GM23338 (cell line): ENCODE measurements around the gene SAMD13. TPM values are rescaled to one million over a fixed set of nuclear protein-coding genes. Genes with fewer than 3 reads are reported as not detected.

ENCODE experiments used
- ATAC-seq: fragments of 200-7000 bp; cut with Tn5 transposase; 3 replicates; pipeline ENCODE4 v1.9.1; 2020
- DNase-seq: peaks from one replicate; pipeline ENCODE4 v3.0.0-alpha.2; 2015; ENCODE audit warnings: low spot score
- H2AFZ ChIP-seq: fragments of 200-600 bp; sonication (generic); 2 replicates; pipeline ENCODE4 v1.8.0; 2016; ENCODE audit warnings: antibody characterized with exemption, mild to moderate bottlenecking, moderate library complexity
- H3F3A ChIP-seq: fragments of 200-600 bp; sonication (generic); replicated peaks from 2 replicates; pipeline ENCODE4 v1.8.0; 2017; ENCODE audit warnings: antibody characterized with exemption, mixed run types, low read depth
- H3K27ac ChIP-seq: fragments of 200-600 bp; sonication (generic); 2 replicates; pipeline ENCODE4 v1.6.1; 2016; ENCODE audit warnings: low read depth
- H3K27me3 ChIP-seq: fragments of 200-600 bp; sonication (generic); 2 replicates; pipeline ENCODE4 v1.8.0; 2016; ENCODE audit warnings: mild to moderate bottlenecking, mixed run types, moderate library complexity; ENCODE audit not compliant: insufficient read depth
- H3K36me3 ChIP-seq: fragments of 200-600 bp; sonication (generic); 2 replicates; pipeline ENCODE4 v1.8.0; 2016; ENCODE audit warnings: mild to moderate bottlenecking; ENCODE audit not compliant: insufficient read depth
- H3K4me1 ChIP-seq: fragments of 200-600 bp; sonication (generic); 2 replicates; pipeline ENCODE4 v1.8.0; 2016; ENCODE audit warnings: mild to moderate bottlenecking, moderate library complexity; ENCODE audit not compliant: insufficient read depth
- H3K4me2 ChIP-seq: fragments of 200-600 bp; sonication (generic); 2 replicates; pipeline ENCODE4 v1.7.1; 2017; ENCODE audit warnings: mixed run types
- H3K4me3 ChIP-seq: fragments of 200-600 bp; sonication (generic); 2 replicates; pipeline ENCODE4 v1.6.1; 2016; ENCODE audit warnings: mixed run types
- H3K79me2 ChIP-seq: fragments of 200-600 bp; sonication (generic); replicated peaks from 2 replicates; pipeline ENCODE4 v1.8.0; 2017; ENCODE audit warnings: mild to moderate bottlenecking; ENCODE audit not compliant: insufficient read depth
- H3K9me2 ChIP-seq: fragments of 200-600 bp; sonication (generic); 2 replicates; pipeline ENCODE4 v1.8.0; 2017; ENCODE audit not compliant: insufficient read depth
- H4K20me1 ChIP-seq: fragments of 200-600 bp; sonication (generic); replicated peaks from 2 replicates; pipeline ENCODE4 v1.8.0; 2017; ENCODE audit warnings: mild to moderate bottlenecking; ENCODE audit not compliant: insufficient read depth
- H3K27ac Mint-ChIP-seq: 2 replicates; pipeline ENCODE4 v1.8.0; 2020; ENCODE audit warnings: inconsistent platforms, mild to moderate bottlenecking, moderate library complexity, mixed read lengths
- H3K27me3 Mint-ChIP-seq: 3 replicates; pipeline ENCODE4 v1.8.0; 2022; ENCODE audit warnings: low read depth, mild to moderate bottlenecking, moderate library complexity, mixed read lengths, inconsistent platforms; ENCODE audit not compliant: insufficient read depth, poor library complexity
- H3K36me3 Mint-ChIP-seq: 3 replicates; pipeline ENCODE4 v1.8.0; 2021; ENCODE audit warnings: low read depth, mild to moderate bottlenecking, inconsistent platforms, moderate library complexity, mixed read lengths
- H3K4me1 Mint-ChIP-seq: 3 replicates; pipeline ENCODE4 v1.8.0; 2020; ENCODE audit warnings: mild to moderate bottlenecking, inconsistent platforms, mixed read lengths
- H3K4me3 Mint-ChIP-seq: 3 replicates; pipeline ENCODE4 v1.8.0; 2021; ENCODE audit warnings: moderate library complexity, mild to moderate bottlenecking, inconsistent platforms, mixed read lengths
- H3K9me3 Mint-ChIP-seq: 3 replicates; pipeline ENCODE4 v1.8.0; 2020; ENCODE audit warnings: moderate library complexity, mild to moderate bottlenecking, inconsistent platforms, mixed read lengths
- CREB1 ChIP-seq: fragments of 250-450 bp; sonication (Bioruptor Pico); IDR thresholded peaks from 2 replicates; pipeline ENCODE4 v1.5.0; 2020; ENCODE audit warnings: low read depth, mild to moderate bottlenecking, moderate library complexity
- CTCF ChIP-seq, 2 experiments: fragments of 200-600 bp in 1 of 2; sonication (generic) in 1 of 2; conservative IDR thresholded peaks; 2 replicates each; pipeline versions ENCODE4 v1.5.1 to v1.6.1; 2016 to 2017; ENCODE audit warnings: antibody characterized with exemption in 2 of 2, low read depth in 2 of 2, mild to moderate bottlenecking in 2 of 2, moderate library complexity in 1 of 2
- ETS1 ChIP-seq: IDR thresholded peaks from 2 replicates; pipeline ENCODE4 v1.6.1; 2016; ENCODE audit warnings: antibody characterized with exemption
- EZH2 ChIP-seq: fragments of 200-600 bp; sonication (generic); IDR thresholded peaks from one replicate; pipeline ENCODE4 v1.8.0; 2017; ENCODE audit warnings: antibody characterized with exemption, mild to moderate bottlenecking, low read depth; ENCODE audit not compliant: unreplicated experiment
- EZH2phosphoT487 ChIP-seq: fragments of 200-600 bp; sonication (generic); IDR thresholded peaks from one replicate; pipeline ENCODE4 v1.8.1; 2018; ENCODE audit warnings: antibody characterized with exemption; ENCODE audit not compliant: unreplicated experiment
- JUNB ChIP-seq: IDR thresholded peaks from one replicate; pipeline ENCODE4 v1.6.1; 2016; ENCODE audit warnings: antibody characterized with exemption; ENCODE audit not compliant: unreplicated experiment
- NANOG ChIP-seq: IDR thresholded peaks from 2 replicates; pipeline ENCODE4 v1.6.1; 2016; ENCODE audit warnings: antibody characterized with exemption, borderline replicate concordance
- POLR2AphosphoS5 ChIP-seq: IDR thresholded peaks from 2 replicates; pipeline ENCODE4 v1.6.1; 2016; ENCODE audit warnings: antibody characterized with exemption, low read depth
- REST ChIP-seq: IDR thresholded peaks from one replicate; pipeline ENCODE4 v1.6.1; 2018; ENCODE audit warnings: antibody characterized with exemption; ENCODE audit not compliant: unreplicated experiment
- STAT1 ChIP-seq: IDR thresholded peaks from one replicate; pipeline ENCODE4 v1.6.1; 2016; ENCODE audit warnings: antibody characterized with exemption; ENCODE audit not compliant: unreplicated experiment
- ZNF114 ChIP-seq: fragments of 250-450 bp; sonication (Bioruptor Pico); IDR thresholded peaks from 2 replicates; pipeline ENCODE4 v1.5.0; 2020; ENCODE audit warnings: mild to moderate bottlenecking, moderate library complexity
- ZNF331 ChIP-seq: fragments of 250-450 bp; sonication (Bioruptor Pico); IDR thresholded peaks from 2 replicates; pipeline ENCODE4 v1.5.0; 2020; ENCODE audit warnings: low read depth, mild to moderate bottlenecking, moderate library complexity
- polyA plus RNA-seq: library from polyadenylated mRNA; unstranded; fragments of >200 nt; fragmentation: Nextera tagmentation; extraction: Ambion mirVana; gene quantifications from 2 replicates; pipeline ENCODE4 v1.2.1, GENCODE V29; 2016
- total RNA-seq: library from RNA; depleted of rRNA; stranded (reverse); fragments of >200 nt; shearing (Covaris generic); gene quantifications from 2 replicates; pipeline ENCODE4 v1.2.3, GENCODE V29; 2014
- TF ChIP-seq, protein P1 (sequence below): fragments of 250-450 bp; sonication (Bioruptor Pico); IDR thresholded peaks from 2 replicates; pipeline ENCODE4 v1.5.0; 2020; ENCODE audit warnings: mild to moderate bottlenecking, moderate library complexity

Gene SAMD13
- total and polyA plus RNA-seq, 2 experiments from 2014 or later: 2.5 to 3.6 TPM

DNA sequence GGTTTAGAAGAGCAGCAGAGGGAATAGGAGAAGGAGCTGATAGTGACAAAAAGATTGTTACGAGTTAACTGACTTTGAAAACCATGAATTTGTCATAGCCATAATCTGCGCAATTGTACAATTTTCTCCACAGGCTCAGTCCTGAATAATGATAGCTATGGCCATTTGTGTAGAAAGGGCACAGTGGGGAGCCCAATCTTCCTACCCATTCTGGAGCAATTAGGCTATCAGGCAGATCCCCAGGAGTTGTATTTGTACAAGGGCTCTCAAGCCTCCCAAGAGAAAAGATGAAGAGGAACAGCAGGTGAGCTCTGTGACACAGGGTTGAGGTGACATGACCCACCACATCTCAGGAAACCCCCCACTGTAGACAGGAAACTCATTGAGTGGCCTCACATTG is 42.1 kb upstream of the SAMD13 start:
- Histone ChIP-seq H3K27ac (no peak overlapping the region), H3K4me1 (peaks cover 3% of the 10 kb centered on the region; the same call in 1 of the 2 replicates), H3K79me2 (no peaks in the 10 kb centered on the region), H4K20me1 (no peaks in the 10 kb centered on the region; the same call in 1 of the 2 replicates), H3K4me3 (no peak overlapping the region), H3F3A (no peaks in the 10 kb centered on the region), H3K36me3 (no peaks in the 10 kb centered on the region), H2AFZ (no peak overlapping the region), H3K27me3 (no peaks in the 10 kb centered on the region), H3K4me2 (no peak overlapping the region), H3K9me2 (peaks cover 8% of the 10 kb centered on the region)
- TF ChIP-seq ZNF331 (CRISPR knock-in tag) (no peak), POLR2AphosphoS5 (no peak), ZNF114 (CRISPR knock-in tag) (no peak), NANOG (no peak), CTCF (conservative IDR thresholded peaks at IDR 0.05; ENCODE audit: low read depth in 2 of 2) (no peak), JUNB (no peak), EZH2phosphoT487 (no peak), STAT1 (no peak), ETS1 (no peak), REST (no peak), EZH2 (no peak), CREB1 (no peak)
- TF ChIP-seq, protein P1, sequence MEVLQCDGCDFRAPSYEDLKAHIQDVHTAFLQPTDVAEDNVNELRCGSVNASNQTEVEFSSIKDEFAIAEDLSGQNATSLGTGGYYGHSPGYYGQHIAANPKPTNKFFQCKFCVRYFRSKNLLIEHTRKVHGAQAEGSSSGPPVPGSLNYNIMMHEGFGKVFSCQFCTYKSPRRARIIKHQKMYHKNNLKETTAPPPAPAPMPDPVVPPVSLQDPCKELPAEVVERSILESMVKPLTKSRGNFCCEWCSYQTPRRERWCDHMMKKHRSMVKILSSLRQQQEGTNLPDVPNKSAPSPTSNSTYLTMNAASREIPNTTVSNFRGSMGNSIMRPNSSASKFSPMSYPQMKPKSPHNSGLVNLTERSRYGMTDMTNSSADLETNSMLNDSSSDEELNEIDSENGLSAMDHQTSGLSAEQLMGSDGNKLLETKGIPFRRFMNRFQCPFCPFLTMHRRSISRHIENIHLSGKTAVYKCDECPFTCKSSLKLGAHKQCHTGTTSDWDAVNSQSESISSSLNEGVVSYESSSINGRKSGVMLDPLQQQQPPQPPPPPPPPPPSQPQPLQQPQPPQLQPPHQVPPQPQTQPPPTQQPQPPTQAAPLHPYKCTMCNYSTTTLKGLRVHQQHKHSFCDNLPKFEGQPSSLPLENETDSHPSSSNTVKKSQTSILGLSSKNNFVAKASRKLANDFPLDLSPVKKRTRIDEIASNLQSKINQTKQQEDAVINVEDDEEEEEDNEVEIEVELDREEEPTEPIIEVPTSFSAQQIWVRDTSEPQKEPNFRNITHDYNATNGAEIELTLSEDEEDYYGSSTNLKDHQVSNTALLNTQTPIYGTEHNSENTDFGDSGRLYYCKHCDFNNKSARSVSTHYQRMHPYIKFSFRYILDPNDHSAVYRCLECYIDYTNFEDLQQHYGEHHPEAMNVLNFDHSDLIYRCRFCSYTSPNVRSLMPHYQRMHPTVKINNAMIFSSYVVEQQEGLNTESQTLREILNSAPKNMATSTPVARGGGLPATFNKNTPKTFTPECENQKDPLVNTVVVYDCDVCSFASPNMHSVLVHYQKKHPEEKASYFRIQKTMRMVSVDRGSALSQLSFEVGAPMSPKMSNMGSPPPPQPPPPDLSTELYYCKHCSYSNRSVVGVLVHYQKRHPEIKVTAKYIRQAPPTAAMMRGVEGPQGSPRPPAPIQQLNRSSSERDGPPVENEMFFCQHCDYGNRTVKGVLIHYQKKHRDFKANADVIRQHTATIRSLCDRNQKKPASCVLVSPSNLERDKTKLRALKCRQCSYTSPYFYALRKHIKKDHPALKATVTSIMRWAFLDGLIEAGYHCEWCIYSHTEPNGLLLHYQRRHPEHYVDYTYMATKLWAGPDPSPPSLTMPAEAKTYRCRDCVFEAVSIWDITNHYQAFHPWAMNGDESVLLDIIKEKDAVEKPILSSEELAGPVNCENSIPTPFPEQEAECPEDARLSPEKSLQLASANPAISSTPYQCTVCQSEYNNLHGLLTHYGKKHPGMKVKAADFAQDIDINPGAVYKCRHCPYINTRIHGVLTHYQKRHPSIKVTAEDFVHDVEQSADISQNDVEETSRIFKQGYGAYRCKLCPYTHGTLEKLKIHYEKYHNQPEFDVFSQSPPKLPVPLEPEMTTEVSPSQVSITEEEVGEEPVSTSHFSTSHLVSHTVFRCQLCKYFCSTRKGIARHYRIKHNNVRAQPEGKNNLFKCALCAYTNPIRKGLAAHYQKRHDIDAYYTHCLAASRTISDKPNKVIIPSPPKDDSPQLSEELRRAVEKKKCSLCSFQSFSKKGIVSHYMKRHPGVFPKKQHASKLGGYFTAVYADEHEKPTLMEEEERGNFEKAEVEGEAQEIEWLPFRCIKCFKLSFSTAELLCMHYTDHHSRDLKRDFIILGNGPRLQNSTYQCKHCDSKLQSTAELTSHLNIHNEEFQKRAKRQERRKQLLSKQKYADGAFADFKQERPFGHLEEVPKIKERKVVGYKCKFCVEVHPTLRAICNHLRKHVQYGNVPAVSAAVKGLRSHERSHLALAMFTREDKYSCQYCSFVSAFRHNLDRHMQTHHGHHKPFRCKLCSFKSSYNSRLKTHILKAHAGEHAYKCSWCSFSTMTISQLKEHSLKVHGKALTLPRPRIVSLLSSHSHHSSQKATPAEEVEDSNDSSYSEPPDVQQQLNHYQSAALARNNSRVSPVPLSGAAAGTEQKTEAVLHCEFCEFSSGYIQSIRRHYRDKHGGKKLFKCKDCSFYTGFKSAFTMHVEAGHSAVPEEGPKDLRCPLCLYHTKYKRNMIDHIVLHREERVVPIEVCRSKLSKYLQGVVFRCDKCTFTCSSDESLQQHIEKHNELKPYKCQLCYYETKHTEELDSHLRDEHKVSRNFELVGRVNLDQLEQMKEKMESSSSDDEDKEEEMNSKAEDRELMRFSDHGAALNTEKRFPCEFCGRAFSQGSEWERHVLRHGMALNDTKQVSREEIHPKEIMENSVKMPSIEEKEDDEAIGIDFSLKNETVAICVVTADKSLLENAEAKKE (CRISPR knock-in tag): no peak
- ATAC-seq (no peak), DNase-seq (no peak)
- no peak overlapping the region for H3K4me3 Mint-ChIP-seq
- H3K4me1 Mint-ChIP-seq: peaks cover 9% of the 10 kb centered on the region
- H3K9me3 Mint-ChIP-seq: no peaks in the 10 kb centered on the region
- no peak overlapping the region for H3K27ac Mint-ChIP-seq
- no peaks in the 10 kb centered on the region for H3K36me3 Mint-ChIP-seq
- H3K27me3 Mint-ChIP-seq: no peaks in the 10 kb centered on the region
